Stimulated activated naive B cell treated with anti-CD40 and anti-IgM and Interleukin-4, amounts not matched to agents 10 μg/mL and 1 μg/mL and 100 μg/mL, for 72 hours (primary cell): Measurements from ENCODE around the gene SAP30BP.

ENCODE experiments used
- ATAC-seq, 2 donors: fragments of 150-1000 bp; cut with Tn5 transposase; replicated peaks; 2 replicates each; pipeline ENCODE4 v1.10.0; 2021; ENCODE audit warnings: moderate library complexity in 1 of 2
- DNase-seq: peaks from one replicate; pipeline ENCODE4 v3.0.0; 2021
- H3K27ac Mint-ChIP-seq: one replicate; pipeline ENCODE4 v1.8.0; 2022; ENCODE audit warnings: mild to moderate bottlenecking, mixed read lengths
- H3K27me3 Mint-ChIP-seq, 2 donors: one replicate each; pipeline ENCODE4 v1.8.0; 2022; ENCODE audit warnings: mixed read lengths in 2 of 2
- H3K36me3 Mint-ChIP-seq, 2 donors: one replicate each; pipeline ENCODE4 v1.8.0; 2022; ENCODE audit warnings: mixed read lengths in 2 of 2, mild to moderate bottlenecking in 1 of 2
- H3K4me1 Mint-ChIP-seq, 2 donors: one replicate each; pipeline ENCODE4 v1.8.0; 2022; ENCODE audit warnings: mixed read lengths in 2 of 2, mild to moderate bottlenecking in 1 of 2
- H3K4me3 Mint-ChIP-seq, 2 donors: one replicate each; pipeline ENCODE4 v1.8.0; 2022; ENCODE audit warnings: mild to moderate bottlenecking in 2 of 2, mixed read lengths in 2 of 2, moderate library complexity in 1 of 2
- H3K9me3 Mint-ChIP-seq, 2 donors: one replicate each; pipeline ENCODE4 v1.8.0; 2022; ENCODE audit warnings: mixed read lengths in 2 of 2, mild to moderate bottlenecking in 1 of 2

Gene SAP30BP

DNA sequence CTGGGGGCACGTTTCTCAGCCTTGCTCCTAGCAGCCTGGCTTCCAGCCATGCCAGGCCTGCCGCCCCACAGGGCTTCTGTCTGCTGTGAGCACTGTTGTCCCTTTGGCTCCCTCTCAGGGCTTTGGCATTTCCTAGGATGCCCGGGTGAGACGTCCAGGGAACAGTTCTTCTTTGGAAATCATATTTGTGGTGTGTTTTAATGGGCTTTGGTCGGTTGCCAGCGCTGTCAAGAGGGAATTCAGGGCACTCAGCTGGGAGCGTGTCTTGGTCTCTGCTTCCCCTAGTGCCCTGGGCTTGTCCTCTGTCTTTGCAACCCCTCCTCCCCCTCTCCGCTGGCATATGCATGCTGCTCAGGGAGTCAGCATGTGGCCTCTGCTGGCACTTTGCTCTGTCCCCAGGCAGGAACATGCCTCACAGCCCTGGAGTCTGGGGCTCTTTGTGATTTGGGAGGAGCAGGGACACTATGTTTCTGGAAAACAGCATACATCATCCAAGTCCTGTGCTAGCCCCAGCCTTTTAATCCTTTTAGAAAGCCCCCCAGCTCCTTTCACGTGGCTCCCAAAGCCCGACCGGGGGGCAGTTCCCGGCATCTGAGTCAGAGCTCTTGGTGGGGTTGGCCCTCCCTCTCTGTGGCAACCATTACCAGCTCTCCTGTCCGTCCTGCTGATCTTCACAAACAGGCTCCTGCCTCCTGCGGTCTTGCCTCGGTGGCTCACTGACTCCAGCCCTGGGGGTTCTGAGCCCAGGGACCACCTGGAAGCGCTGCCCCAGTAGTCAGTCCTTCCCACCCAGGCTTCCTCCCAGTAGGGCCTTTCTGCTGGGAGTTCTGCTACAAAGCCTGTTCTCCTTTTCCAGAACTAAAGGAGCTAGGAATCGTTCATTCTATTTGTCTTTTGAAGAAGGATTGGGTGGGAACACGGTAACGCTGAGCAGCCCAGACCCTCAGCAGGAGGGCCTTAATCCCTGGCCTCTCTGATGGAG lies 26.7 kb downstream of the SAP30BP start:
- Mint-ChIP-seq H3K9me3 (no peaks in the 10 kb centered on the region), H3K27me3 (no peaks in the 10 kb centered on the region), H3K4me1 (peaks cover 26 to 46% of the 10 kb centered on the region in 2 donors), H3K4me3 (no peak overlapping the region), H3K36me3 (peaks cover 29 to 59% of the 10 kb centered on the region in 2 donors), H3K27ac (peak overlapping the region; percentile 25)
- ATAC-seq, result no peak
- no peak for DNase-seq

DNA sequence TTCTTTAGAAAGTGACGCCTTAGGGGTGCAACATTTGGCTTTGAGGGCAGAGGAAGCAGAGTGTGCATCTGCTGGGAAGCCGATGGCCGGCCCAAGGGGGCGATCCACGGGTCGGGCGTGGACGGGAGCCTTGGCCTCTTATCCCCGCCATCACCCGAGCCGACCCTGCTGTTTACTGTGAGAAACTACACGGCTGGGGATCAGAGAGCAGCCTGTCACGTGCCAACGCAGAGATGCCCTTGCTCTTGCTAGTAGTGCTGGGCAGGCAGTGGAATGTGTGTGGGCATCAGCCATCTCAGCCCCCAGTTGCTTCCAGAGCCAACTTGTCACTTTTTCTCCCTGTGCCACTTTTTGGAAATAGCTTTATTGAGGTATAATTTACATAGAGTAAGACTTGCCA lies 27.4 kb downstream of the SAP30BP start:
- Mint-ChIP-seq H3K27me3 (no peaks in the 10 kb centered on the region), H3K4me1 (peaks cover 19 to 38% of the 10 kb centered on the region in 2 donors), H3K27ac (no peak overlapping the region), H3K9me3 (no peaks in the 10 kb centered on the region), H3K36me3 (peaks cover 31 to 60% of the 10 kb centered on the region in 2 donors), H3K4me3 (no peak overlapping the region)
- DNase-seq (no peak), ATAC-seq (no peak)

DNA sequence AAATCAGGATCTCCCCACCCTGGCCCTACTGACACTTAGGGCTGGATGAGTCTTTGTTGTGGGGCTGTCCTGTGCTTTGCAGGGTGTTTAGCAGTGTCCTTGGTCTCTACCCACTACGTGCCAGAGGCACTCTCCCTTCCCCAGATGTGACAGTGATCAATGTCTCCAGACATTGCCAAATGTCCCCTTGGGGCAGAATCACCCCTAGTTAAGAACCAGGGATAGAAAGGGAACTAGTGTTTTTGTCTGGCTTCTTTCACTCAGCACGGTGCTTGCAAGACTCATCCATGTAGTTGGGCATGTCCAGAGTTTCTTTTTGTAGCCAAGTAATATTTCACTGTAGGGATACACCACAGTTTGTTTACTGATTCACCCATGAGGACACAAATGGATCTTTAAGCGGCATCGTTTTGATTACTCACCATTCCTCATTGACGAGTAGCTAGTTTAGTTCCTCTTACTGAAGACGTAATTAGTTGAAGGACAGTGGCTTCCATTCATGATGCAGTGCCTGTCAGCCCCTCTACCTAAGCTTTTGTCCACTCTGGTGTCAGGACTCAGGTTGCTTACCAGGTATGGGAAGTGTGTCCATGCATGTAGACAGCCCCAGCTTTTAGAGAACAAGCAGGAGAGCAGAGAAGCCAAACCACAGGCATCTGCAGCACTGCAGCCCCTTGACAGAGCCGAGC lies 28.1 kb downstream of the SAP30BP start:
- DNase-seq (no peak), ATAC-seq (no peak)
- Mint-ChIP-seq H3K27me3 (no peaks in the 10 kb centered on the region), H3K9me3 (no peaks in the 10 kb centered on the region), H3K4me1 (peaks cover 15 to 33% of the 10 kb centered on the region in 2 donors), H3K27ac (no peak overlapping the region), H3K36me3 (peaks cover 33 to 65% of the 10 kb centered on the region in 2 donors), H3K4me3 (no peak overlapping the region)

DNA sequence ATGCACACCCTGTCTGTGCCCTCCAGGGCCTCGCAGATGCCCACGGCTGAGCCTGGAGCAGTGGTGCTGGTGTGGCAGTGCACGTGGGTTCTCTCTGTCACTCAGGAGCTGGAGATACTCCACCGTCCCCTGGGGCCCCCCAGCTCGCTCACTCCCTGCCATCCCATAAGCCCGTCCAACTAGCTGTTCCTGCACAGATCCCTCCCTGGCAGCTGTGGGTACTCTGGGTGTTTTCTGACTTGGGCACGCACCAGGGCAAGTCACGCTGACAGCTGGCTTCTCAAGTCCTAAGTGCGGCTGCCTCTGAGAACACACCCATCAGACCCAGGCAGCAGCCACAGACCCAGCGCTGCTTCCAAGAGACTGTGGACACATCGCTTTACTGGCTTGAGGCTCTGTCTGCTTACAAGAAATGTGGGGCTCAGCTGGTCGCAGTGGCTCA lies 28.7 kb downstream of the SAP30BP start:
- peaks cover 11 to 27% of the 10 kb centered on the region in 2 donors for H3K4me1 Mint-ChIP-seq
- H3K36me3 Mint-ChIP-seq, result peaks cover 34 to 63% of the 10 kb centered on the region in 2 donors
- no peak overlapping the region for H3K27ac Mint-ChIP-seq
- ATAC-seq (no peak), DNase-seq (no peak)
- no peak overlapping the region for H3K4me3 Mint-ChIP-seq
- H3K27me3 Mint-ChIP-seq, result no peaks in the 10 kb centered on the region
- no peaks in the 10 kb centered on the region for H3K9me3 Mint-ChIP-seq

DNA sequence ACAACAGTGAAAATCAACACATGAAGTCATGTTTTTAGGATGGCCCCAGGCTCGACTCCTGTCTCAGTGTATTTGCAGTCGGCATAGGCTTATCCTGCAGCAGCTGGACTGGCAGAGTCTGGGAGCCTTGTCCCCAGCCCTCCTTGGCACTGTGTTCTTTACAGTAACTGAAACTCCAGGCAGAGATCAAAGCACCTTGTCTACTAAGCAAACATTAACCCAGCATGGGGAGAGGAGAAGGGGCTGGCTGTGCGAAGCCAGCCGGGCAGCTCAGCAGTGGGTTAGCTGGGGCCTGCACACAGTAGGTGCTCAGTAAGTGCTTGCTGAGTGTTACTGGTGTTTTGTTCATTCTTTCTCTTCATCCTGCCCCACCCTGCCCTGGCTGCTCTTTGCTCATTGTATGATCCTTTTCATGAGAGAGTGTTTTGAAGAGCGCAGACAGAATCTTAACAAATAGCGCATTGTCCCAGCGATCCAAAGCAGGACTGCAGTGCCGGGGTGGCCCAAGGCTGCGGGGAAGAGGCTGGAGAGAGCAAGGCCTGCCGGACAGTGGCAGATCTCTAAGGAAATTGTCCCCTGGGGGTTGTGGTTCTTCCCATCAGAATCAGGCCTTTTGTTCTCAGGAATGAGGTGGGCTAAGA lies 30.6 kb downstream of the SAP30BP start:
- no peak for DNase-seq
- ATAC-seq, result no peak
- Mint-ChIP-seq H3K4me3 (no peak overlapping the region), H3K4me1 (peaks cover 1 to 10% of the 10 kb centered on the region in 2 donors), H3K27ac (no peak overlapping the region), H3K9me3 (no peaks in the 10 kb centered on the region), H3K27me3 (no peaks in the 10 kb centered on the region), H3K36me3 (peaks cover 32 to 64% of the 10 kb centered on the region in 2 donors)

DNA sequence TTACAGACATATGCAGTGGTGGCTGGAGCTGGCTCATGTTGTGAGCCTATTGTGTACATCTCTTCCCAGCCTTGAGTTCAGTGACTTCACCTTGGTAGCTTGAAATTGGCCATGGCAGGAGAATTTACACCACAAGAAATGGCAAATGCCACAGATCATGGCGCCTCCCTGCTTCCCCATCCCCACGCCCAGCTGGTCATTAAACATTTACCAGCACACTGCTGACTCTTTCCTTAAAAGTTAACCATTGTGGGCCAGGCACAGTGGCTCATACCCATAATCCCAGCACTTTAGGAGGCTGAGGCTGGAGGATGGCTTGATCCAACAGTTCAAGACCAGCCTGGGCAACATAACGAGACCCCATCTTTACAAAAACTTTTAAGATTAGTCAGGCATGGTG lies 31.5 kb downstream of the SAP30BP start:
- no peak overlapping the region for H3K27ac Mint-ChIP-seq
- H3K4me3 Mint-ChIP-seq, result no peak overlapping the region
- H3K36me3 Mint-ChIP-seq, result peaks cover 32 to 59% of the 10 kb centered on the region in 2 donors

DNA sequence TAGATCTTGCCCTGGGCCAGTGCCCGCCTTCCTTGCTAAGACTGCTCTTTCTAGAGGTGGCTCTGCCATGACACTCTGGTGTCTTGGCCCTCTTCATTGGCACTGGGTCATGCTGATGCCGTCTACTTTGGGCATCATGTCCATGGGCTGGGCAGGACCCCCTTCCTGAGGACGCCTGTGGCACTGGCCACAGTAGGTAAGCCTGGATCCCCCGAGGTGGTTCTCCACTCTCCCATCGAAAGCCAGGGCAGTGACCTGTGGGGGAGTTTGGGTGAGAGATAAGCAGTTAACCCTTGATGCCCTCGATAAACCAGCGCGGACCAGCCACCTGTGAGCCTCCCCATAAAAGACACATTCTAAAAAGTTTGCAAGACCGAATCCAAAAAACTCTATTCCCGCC lies 34.1 kb downstream of the SAP30BP start:
- Mint-ChIP-seq H3K27ac (no peak overlapping the region), H3K36me3 (peaks cover 31 to 54% of the 10 kb centered on the region in 2 donors), H3K4me1 (peaks cover 0 to 6% of the 10 kb centered on the region in 2 donors), H3K27me3 (no peaks in the 10 kb centered on the region), H3K4me3 (no peak overlapping the region), H3K9me3 (no peaks in the 10 kb centered on the region)
- DNase-seq, result no peak
- no peak for ATAC-seq

More for the DNA sequence above, 31.5 kb downstream of the SAP30BP start:
- ATAC-seq, result no peak
- Mint-ChIP-seq H3K27me3 (no peaks in the 10 kb centered on the region), H3K4me1 (peaks cover 0 to 10% of the 10 kb centered on the region in 2 donors), H3K9me3 (no peaks in the 10 kb centered on the region)
- DNase-seq, result no peak

DNA sequence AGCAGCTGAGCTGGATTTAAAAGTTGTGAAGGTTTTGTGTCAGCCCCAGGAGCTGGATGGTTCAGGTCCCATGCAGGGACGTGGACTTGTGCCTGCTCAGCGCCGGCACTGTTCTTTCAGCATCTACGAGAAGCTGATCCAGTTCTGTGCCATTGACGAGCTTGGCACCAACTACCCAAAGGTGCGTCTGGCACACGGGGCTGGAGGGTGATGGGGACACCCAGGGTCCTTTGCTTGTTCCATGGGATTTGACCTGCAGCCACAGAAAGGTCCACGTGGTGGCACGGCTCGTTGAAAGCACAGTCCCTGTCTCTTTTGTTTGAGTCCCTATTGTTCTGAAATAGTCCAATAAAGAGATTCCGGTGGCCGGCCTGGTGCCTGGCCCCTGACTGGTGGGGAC lies 36.1 kb downstream of the SAP30BP start:
- Mint-ChIP-seq H3K9me3 (no peaks in the 10 kb centered on the region), H3K36me3 (peaks cover 33 to 58% of the 10 kb centered on the region in 2 donors), H3K4me3 (no peak overlapping the region), H3K4me1 (peaks cover 0 to 5% of the 10 kb centered on the region in 2 donors), H3K27me3 (no peaks in the 10 kb centered on the region), H3K27ac (no peak overlapping the region)
- ATAC-seq (no peak), DNase-seq (no peak)

DNA sequence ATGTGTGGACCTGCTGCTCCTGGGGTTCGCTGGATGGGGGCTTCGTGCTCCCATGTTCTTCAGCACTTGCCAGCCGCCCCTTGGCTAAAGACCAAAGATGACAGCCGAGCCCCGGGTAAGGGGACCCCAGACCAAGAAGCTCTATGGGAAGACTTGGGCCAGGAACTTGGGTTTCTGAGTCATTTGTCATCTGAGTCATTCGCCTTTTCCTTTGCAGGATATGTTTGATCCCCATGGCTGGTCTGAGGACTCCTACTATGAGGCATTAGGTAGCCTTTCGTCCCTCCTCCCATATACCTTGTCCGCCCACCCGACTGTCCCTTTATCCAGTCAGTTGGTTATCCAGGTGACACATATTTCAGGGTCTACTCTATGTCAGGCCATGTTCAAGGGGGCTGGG lies 36.5 kb downstream of the SAP30BP start:
- peaks cover 37 to 62% of the 10 kb centered on the region in 2 donors for H3K36me3 Mint-ChIP-seq
- no peak for DNase-seq
- no peaks in the 10 kb centered on the region for H3K9me3 Mint-ChIP-seq

DNA sequence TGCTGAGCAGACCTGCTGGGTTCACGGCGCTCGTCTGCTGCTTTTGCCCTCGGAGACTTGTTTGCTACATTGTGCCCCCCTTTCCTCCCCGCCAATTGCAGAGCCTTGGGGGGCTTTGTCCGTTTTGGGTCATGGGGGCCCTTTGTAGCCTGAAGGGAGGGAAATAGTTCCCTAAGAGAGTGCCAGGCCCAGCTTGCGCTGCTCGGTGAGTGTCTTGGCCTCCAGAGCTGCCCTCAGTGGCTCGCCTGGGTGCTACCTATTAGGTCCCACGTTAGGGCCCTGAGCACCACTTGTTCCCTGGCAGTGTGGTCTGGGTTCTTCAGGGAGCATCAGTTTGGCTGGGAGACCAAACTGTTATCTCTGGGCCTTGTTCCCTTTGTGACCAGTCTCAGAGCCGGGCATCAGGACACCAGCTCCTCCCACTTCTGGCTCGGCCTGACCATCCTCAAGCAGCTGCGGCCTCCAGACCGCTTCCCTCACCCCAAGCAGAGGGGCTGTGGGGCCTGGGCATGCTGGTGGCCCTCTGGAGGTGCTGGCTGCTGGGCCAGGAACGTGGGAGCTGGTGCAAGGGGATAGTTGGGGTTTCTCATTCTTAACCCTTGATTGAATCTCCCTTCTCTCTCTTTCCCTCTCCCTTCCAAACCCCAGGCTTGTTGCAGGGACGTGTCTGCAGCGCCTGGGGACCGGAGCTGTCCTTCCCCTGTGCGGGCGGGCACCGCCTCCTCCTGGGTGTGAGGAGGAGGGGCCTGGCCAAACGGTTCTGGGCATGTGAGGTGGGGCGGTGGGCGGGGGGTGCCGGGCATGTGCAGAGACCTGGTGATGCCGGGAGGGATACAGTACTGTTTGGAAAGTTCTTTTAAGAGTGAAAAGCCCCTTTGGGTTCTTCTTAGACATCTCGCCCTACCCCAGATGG lies 38.1 kb downstream of the SAP30BP start:
- DNase-seq (no peak), ATAC-seq (no peak)
- H3K9me3 Mint-ChIP-seq, result no peaks in the 10 kb centered on the region
- H3K4me3 Mint-ChIP-seq, result no peak overlapping the region
- H3K4me1 Mint-ChIP-seq, result peaks cover 0 to 5% of the 10 kb centered on the region in 2 donors
- H3K27me3 Mint-ChIP-seq, result no peaks in the 10 kb centered on the region
- H3K36me3 Mint-ChIP-seq, result peaks cover 33 to 59% of the 10 kb centered on the region in 2 donors
- no peak overlapping the region for H3K27ac Mint-ChIP-seq

More for the DNA sequence above, 36.5 kb downstream of the SAP30BP start:
- Mint-ChIP-seq H3K27me3 (no peaks in the 10 kb centered on the region), H3K4me1 (peaks cover 0 to 5% of the 10 kb centered on the region in 2 donors), H3K4me3 (no peak overlapping the region), H3K27ac (no peak overlapping the region)
- no peak for ATAC-seq

DNA sequence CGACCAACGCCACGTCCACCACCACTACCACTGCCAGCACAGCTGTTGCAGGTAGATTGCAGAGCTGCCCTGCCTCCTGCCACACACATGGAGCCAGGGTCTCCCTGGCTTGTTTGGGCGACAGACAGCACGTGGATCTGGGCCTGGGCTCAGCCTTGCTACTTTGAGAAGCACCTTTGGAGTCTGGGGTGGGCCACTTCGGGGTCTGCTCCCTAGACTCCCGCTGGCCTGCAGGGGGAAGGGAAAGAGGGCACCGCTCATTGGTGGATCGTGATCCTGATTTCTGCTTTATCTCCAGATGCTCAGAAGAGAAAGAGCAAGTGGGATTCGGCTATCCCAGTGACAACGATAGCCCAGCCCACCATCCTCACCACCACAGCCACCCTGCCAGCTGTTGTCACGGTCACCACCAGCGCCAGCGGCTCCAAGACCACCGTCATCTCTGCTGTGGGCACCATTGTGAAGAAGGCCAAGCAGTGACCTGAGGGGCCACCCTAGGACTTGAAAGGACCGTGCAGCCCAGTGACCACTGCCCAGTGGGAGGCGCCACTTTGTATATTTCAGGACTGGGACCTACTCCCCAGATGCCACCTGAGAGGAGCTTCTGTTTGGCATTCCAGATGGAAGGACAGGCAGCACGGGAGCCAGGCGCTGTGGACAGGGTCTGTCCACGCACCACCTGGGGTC lies 39.0 kb downstream of the SAP30BP start:
- no peaks in the 10 kb centered on the region for H3K27me3 Mint-ChIP-seq
- no peak for ATAC-seq
- H3K4me3 Mint-ChIP-seq, result no peak overlapping the region
- peaks cover 0 to 7% of the 10 kb centered on the region in 2 donors for H3K4me1 Mint-ChIP-seq
- H3K36me3 Mint-ChIP-seq, result peaks cover 29 to 52% of the 10 kb centered on the region in 2 donors
- no peak overlapping the region for H3K27ac Mint-ChIP-seq
- DNase-seq, result no peak
- H3K9me3 Mint-ChIP-seq, result no peaks in the 10 kb centered on the region

DNA sequence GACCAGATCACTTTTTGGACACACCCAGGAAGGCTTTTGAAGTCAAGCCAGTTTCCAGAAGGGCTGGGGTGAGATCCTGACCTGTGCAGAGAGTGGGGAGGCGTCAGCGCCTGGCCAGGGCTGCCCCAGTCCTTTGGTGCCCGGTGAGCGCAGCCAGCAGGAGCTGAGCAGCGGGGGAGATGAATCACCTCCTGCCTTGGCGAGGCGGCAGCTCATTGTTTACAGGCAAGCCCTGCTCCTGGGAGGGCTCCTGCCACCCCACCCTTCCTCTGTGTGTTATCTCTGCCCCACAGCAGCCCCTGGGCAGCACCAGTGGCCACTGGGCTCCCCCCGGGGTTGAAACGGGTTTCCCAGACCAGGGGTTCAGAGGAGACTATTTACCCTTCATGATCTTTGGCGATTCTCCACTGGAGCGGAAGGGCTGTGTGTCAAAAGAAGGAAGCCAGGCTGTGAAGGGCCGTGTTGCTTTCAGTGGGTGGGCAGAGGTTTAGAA lies 40.0 kb downstream of the SAP30BP start:
- peak overlapping the region; percentile 27 for H3K27ac Mint-ChIP-seq
- H3K9me3 Mint-ChIP-seq, result no peaks in the 10 kb centered on the region
- ATAC-seq (peak in 1 of 2 donors; percentile 12), DNase-seq (no peak)
- H3K4me1 Mint-ChIP-seq, result peaks cover 0 to 7% of the 10 kb centered on the region in 2 donors
- peaks cover 23 to 45% of the 10 kb centered on the region in 2 donors for H3K36me3 Mint-ChIP-seq
- H3K4me3 Mint-ChIP-seq, result no peak overlapping the region
- H3K27me3 Mint-ChIP-seq, result no peaks in the 10 kb centered on the region

DNA sequence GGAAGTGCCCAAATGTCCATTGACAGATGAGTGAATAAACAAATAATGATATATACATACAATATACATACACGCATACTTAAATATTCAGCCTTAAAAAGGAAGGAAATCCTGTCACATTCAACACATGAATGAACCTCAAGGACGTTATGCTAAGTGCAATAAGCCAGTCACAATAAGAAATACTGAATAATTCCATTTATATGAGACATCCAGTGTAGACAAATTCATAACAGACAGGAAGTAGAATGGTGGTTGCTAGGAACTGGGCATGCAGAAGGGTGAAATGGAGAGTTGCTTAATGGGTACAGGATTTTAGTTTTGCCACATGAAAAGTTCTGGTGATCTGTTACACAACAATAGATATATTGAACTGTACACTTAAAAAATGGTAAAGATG lies 45.3 kb downstream of the SAP30BP start:
- ATAC-seq, result no peak
- DNase-seq, result no peak
- Mint-ChIP-seq H3K27me3 (peaks cover 0 to 6% of the 10 kb centered on the region in 2 donors), H3K4me1 (peaks cover 0 to 2% of the 10 kb centered on the region in 2 donors), H3K4me3 (no peak overlapping the region), H3K36me3 (peaks cover 10 to 15% of the 10 kb centered on the region in 2 donors), H3K27ac (no peak overlapping the region), H3K9me3 (no peaks in the 10 kb centered on the region)
